Measurements from ENCODE around the gene HOXD10. TPM values are rescaled to one million over a fixed set of nuclear protein-coding genes. Genes with fewer than 3 reads are reported as not detected.

Gene HOXD10
- total and polyA plus RNA-seq, 4 donors = not detected

GRCh38 chr2:176079831-176080539 is 36.6 kb upstream of the HOXD10 start:
- TF ChIP-seq MAX (IDR thresholded peaks at IDR 0.05) (no peak), CTCF (IDR thresholded peaks at IDR 0.05; ENCODE audit: low read depth, low read length, missing input control) (peak; percentile 44), RAD21 (IDR thresholded peaks at IDR 0.05) (peak in 1 of 2 donors; percentile 57)
- no peak overlapping the region for H3K9ac ChIP-seq (ENCODE audit: low read depth in 1 of 2, low read length in 2 of 2)
- peaks cover 8 to 73% (median 39%) of the 10 kb centered on the region in 4 donors for H3K27me3 ChIP-seq (ENCODE audit: control insufficient read depth in 4 of 4, insufficient read depth in 4 of 4, low read length in 3 of 4)
- peaks cover 0 to 27% (median 5%) of the 10 kb centered on the region in 4 donors for H3K9me3 ChIP-seq (ENCODE audit: control insufficient read depth in 4 of 4, low read length in 3 of 4)
- WGBS = 4% methylated on average over 86 of the region's 86 CpGs
- H3K36me3 ChIP-seq (ENCODE audit: control insufficient read depth in 4 of 4, insufficient read depth in 3 of 4, low read depth in 1 of 4, low read length in 3 of 4) = no peaks in the 10 kb centered on the region
- peaks cover 0 to 16% (median 5%) of the 10 kb centered on the region in 4 donors for H3K4me1 ChIP-seq (ENCODE audit: control insufficient read depth in 4 of 4, insufficient read depth in 4 of 4, low read length in 3 of 4)
- peak; percentile 75 for DNase-seq (ENCODE audit: low spot score)
- peak overlapping the region in 1 of 3 donors; percentile 35 for H3K4me3 ChIP-seq (ENCODE audit: low read depth in 1 of 3, low read length in 3 of 3)
- H3K27ac ChIP-seq (ENCODE audit: low read depth in 1 of 2, low read length in 2 of 2) = no peak overlapping the region

GRCh38 chr2:176080540-176081375 is 35.8 kb upstream of the HOXD10 start:
- H3K36me3 ChIP-seq (ENCODE audit: control insufficient read depth in 4 of 4, insufficient read depth in 3 of 4, low read depth in 1 of 4, low read length in 3 of 4) = no peaks in the 10 kb centered on the region
- no peak overlapping the region for H3K9ac ChIP-seq (ENCODE audit: low read depth in 1 of 2, low read length in 2 of 2)
- no peak for TF ChIP-seq HNF4A (conservative IDR thresholded peaks at IDR 0.05)
- TF ChIP-seq SP1 (IDR thresholded peaks at IDR 0.05) = no peak
- no peak for TF ChIP-seq CTCF (IDR thresholded peaks at IDR 0.05; ENCODE audit: low read depth, low read length, missing input control)
- no peak for TF ChIP-seq TAF1 (conservative IDR thresholded peaks at IDR 0.05)
- TF ChIP-seq YY1 (IDR thresholded peaks at IDR 0.05) = no peak
- peak; percentile 31 for DNase-seq (ENCODE audit: low spot score)
- 11% methylated on average over 68 of the region's 68 CpGs for WGBS
- H3K27me3 ChIP-seq (ENCODE audit: control insufficient read depth in 4 of 4, insufficient read depth in 4 of 4, low read length in 3 of 4) = peaks cover 12 to 74% (median 41%) of the 10 kb centered on the region in 4 donors
- H3K27ac ChIP-seq (ENCODE audit: low read depth in 1 of 2, low read length in 2 of 2) = no peak overlapping the region
- H3K4me1 ChIP-seq (ENCODE audit: control insufficient read depth in 4 of 4, insufficient read depth in 4 of 4, low read length in 3 of 4) = peaks cover 4 to 18% (median 6%) of the 10 kb centered on the region in 4 donors
- H3K4me3 ChIP-seq (ENCODE audit: low read depth in 1 of 3, low read length in 3 of 3) = peak overlapping the region in 1 of 3 donors; percentile 35
- peaks cover 0 to 27% (median 5%) of the 10 kb centered on the region in 4 donors for H3K9me3 ChIP-seq (ENCODE audit: control insufficient read depth in 4 of 4, low read length in 3 of 4)

GRCh38 chr2:176081376-176081836 is 35.2 kb upstream of the HOXD10 start:
- Histone ChIP-seq H3K36me3 (ENCODE audit: control insufficient read depth in 4 of 4, insufficient read depth in 3 of 4, low read depth in 1 of 4, low read length in 3 of 4) (no peaks in the 10 kb centered on the region), H3K9ac (ENCODE audit: low read depth in 1 of 2, low read length in 2 of 2) (no peak overlapping the region), H3K27me3 (ENCODE audit: control insufficient read depth in 4 of 4, insufficient read depth in 4 of 4, low read length in 3 of 4) (peaks cover 12 to 77% (median 40%) of the 10 kb centered on the region in 4 donors), H3K4me3 (ENCODE audit: low read depth in 1 of 3, low read length in 3 of 3) (no peak overlapping the region), H3K4me1 (ENCODE audit: control insufficient read depth in 4 of 4, insufficient read depth in 4 of 4, low read length in 3 of 4) (peaks cover 4 to 25% (median 11%) of the 10 kb centered on the region in 4 donors), H3K9me3 (ENCODE audit: control insufficient read depth in 4 of 4, low read length in 3 of 4) (peaks cover 0 to 29% (median 5%) of the 10 kb centered on the region in 4 donors), H3K27ac (ENCODE audit: low read depth in 1 of 2, low read length in 2 of 2) (no peak overlapping the region)
- TF ChIP-seq FOXA1 (IDR thresholded peaks at IDR 0.05) (no peak), TAF1 (conservative IDR thresholded peaks at IDR 0.05) (no peak), HNF4A (conservative IDR thresholded peaks at IDR 0.05) (no peak), CTCF (IDR thresholded peaks at IDR 0.05; ENCODE audit: low read depth, low read length, missing input control) (no peak), JUND (IDR thresholded peaks at IDR 0.05) (no peak), SP1 (IDR thresholded peaks at IDR 0.05) (no peak)
- WGBS = 7% methylated on average over 17 of the region's 17 CpGs
- peak; percentile 29 for DNase-seq (ENCODE audit: low spot score)
